B cell (primary cell): ENCODE data around the gene GZMM. TPM values are rescaled to one million over a fixed set of nuclear protein-coding genes. Genes with fewer than 3 reads are reported as not detected.
A peak's percentile ranks its signal among the peaks of the same experiment; 100 is the strongest.

Experiments used
- ATAC-seq: fragments of 200-7000 bp; cut with Tn5 transposase; one replicate; pipeline ENCODE4 v1.10.0; 2021; ENCODE audit warnings: low read depth, mild to moderate bottlenecking, moderate number of reproducible peaks, moderate library complexity
- CTCF ChIA-PET: fragments of 350-600 bp; sonication (Branson Sonifier 250); formaldehyde crosslinking; loops from one replicate; lab custom pipeline; 2021; ENCODE audit warnings: antibody characterized with exemption, inconsistent platforms; lab: Charles Lee
- POLR2A ChIA-PET: fragments of 350-600 bp; sonication (Branson Sonifier 250); formaldehyde crosslinking; loops from one replicate; lab custom pipeline; 2021; ENCODE audit warnings: antibody characterized with exemption; lab: Charles Lee
- DNase-seq: peaks from one replicate; pipeline ENCODE4 v3.0.0; 2013
- H2AFZ ChIP-seq: 2 replicates; pipeline ENCODE4 v1.6.1; 2012; ENCODE audit warnings: mild to moderate bottlenecking, low read depth, low read length; ENCODE audit not compliant: insufficient read depth, poor library complexity, severe bottlenecking
- H3K27ac ChIP-seq, 2 donors: 1 replicate in 1 of 2; 2 replicates in 1 of 2; pipeline ENCODE4 v1.5.1; 2012 to 2013; ENCODE audit warnings: low read length in 2 of 2, mild to moderate bottlenecking in 2 of 2, moderate library complexity in 1 of 2
- H3K27me3 ChIP-seq, 4 experiments: fragments of 200-600 bp in 1 of 4; sonication (generic) in 1 of 4; replicated peaks in 1 of 4; 1 replicate in 2 of 4; 2 replicates in 2 of 4; pipeline versions ENCODE4 v1.6.1 to v1.7.0; 2013 to 2016; ENCODE audit warnings: low read length in 3 of 4, mild to moderate bottlenecking in 2 of 4, mixed read lengths in 1 of 4, moderate library complexity in 1 of 4; ENCODE audit not compliant: insufficient read depth in 4 of 4, control insufficient read depth in 3 of 4; ENCODE audit errors: control extremely low read depth in 1 of 4
- H3K36me3 ChIP-seq, 2 experiments: replicated peaks in 1 of 2; 1 replicate in 1 of 2; 2 replicates in 1 of 2; pipeline versions ENCODE4 v1.6.1 to v1.7.1; 2013; ENCODE audit warnings: low read length in 1 of 2; ENCODE audit not compliant: insufficient read depth in 2 of 2, control insufficient read depth in 1 of 2; ENCODE audit errors: control extremely low read depth in 1 of 2, extremely low read depth in 1 of 2
- H3K4me1 ChIP-seq, 2 donors: fragments of 200-600 bp in 1 of 2; sonication (generic) in 1 of 2; 1 replicate in 1 of 2; 2 replicates in 1 of 2; pipeline versions ENCODE4 v1.5.1 to v1.6.1; 2013 to 2017; ENCODE audit warnings: low read length in 2 of 2; ENCODE audit not compliant: control insufficient read depth in 2 of 2, insufficient read depth in 2 of 2
- H3K4me2 ChIP-seq: replicated peaks from 2 replicates; pipeline ENCODE3; 2012; ENCODE audit warnings: mild to moderate bottlenecking, low read depth, low read length; ENCODE audit not compliant: poor library complexity, severe bottlenecking
- H3K4me3 ChIP-seq, 5 experiments: fragments of 200-600 bp in 1 of 5; sonication (generic) in 1 of 5; 1 replicate in 3 of 5; 2 replicates in 2 of 5; pipeline versions ENCODE4 v1.5.1 to v1.7.0; 2011 to 2016; ENCODE audit warnings: low read length in 4 of 5, mild to moderate bottlenecking in 4 of 5, low read depth in 2 of 5, control low read depth in 1 of 5, moderate library complexity in 1 of 5; ENCODE audit not compliant: insufficient read depth in 1 of 5; ENCODE audit errors: control extremely low read depth in 1 of 5, extremely low read depth in 1 of 5
- H3K79me2 ChIP-seq: fragments of 200-600 bp; sonication (generic); one replicate; pipeline ENCODE4 v1.6.0; 2016; ENCODE audit warnings: low read length; ENCODE audit not compliant: control insufficient read depth, insufficient read depth
- H3K9ac ChIP-seq: fragments of 200-600 bp; sonication (generic); 2 replicates; pipeline ENCODE4 v1.6.1; 2017; ENCODE audit warnings: mild to moderate bottlenecking, low read length, moderate library complexity
- H3K9me3 ChIP-seq, 3 donors: one replicate each; pipeline versions ENCODE4 v1.6.1 to v1.7.1; 2013; ENCODE audit warnings: low read length in 2 of 3; ENCODE audit not compliant: control insufficient read depth in 2 of 3, insufficient read depth in 1 of 3; ENCODE audit errors: control extremely low read depth in 1 of 3
- H4K20me1 ChIP-seq: 2 replicates; pipeline ENCODE4 v1.6.0; 2012; ENCODE audit warnings: mild to moderate bottlenecking, low read length; ENCODE audit not compliant: insufficient read depth, control insufficient read depth, poor library complexity, severe bottlenecking
- H3K27ac Mint-ChIP-seq: one replicate; pipeline ENCODE4 v1.8.0; 2021; ENCODE audit warnings: mixed read lengths
- H3K27me3 Mint-ChIP-seq: one replicate; pipeline ENCODE4 v1.8.0; 2021; ENCODE audit warnings: mixed read lengths
- H3K4me1 Mint-ChIP-seq: one replicate; pipeline ENCODE4 v1.8.0; 2021; ENCODE audit warnings: mixed read lengths
- H3K4me3 Mint-ChIP-seq: one replicate; pipeline ENCODE4 v1.8.0; 2021; ENCODE audit warnings: mixed read lengths
- H3K9me3 Mint-ChIP-seq: one replicate; pipeline ENCODE4 v1.8.0; 2022; ENCODE audit warnings: mixed read lengths; ENCODE audit not compliant: insufficient read depth
- EZH2 ChIP-seq: IDR thresholded peaks from 2 replicates; pipeline ENCODE4 v1.6.1; 2012; ENCODE audit warnings: borderline replicate concordance, low read depth, mild to moderate bottlenecking, moderate library complexity, low read length; ENCODE audit not compliant: insufficient read depth, poor library complexity, severe bottlenecking
- WGBS: methylation state at CpG from one replicate; pipeline ENCODE4 v1.1.5; 2013; ENCODE audit warnings: missing lambda C conversion rate; ENCODE audit not compliant: insufficient coverage; 5-methylcytosine and 5-hydroxymethylcytosine counted together
- intact Hi-C: fragments of 100-400 bp; cut with micrococcal nuclease; formaldehyde crosslinking; loops from one replicate; pipeline ENCODE4 v1.10.0; 2022
- polyA plus RNA-seq: library from polyadenylated mRNA; depleted of rRNA; stranded (reverse); fragments of >200 nt; gene quantifications from 2 replicates; pipeline ENCODE4 v1.2.3, GENCODE V29; 2012
- total RNA-seq, 2 donors: library from RNA; stranded (reverse); fragments of 120-200 nt in 1 of 2; gene quantifications; 1 replicate in 1 of 2; 2 replicates in 1 of 2; pipeline versions ENCODE4 v1.2.3 to v1.2.4, GENCODE V29; 2013 to 2022
- TF ChIP-seq, protein P1 (sequence below): fragments of 200-600 bp; IDR thresholded peaks from one replicate; pipeline ENCODE4 v1.8.0; 2022; ENCODE audit warnings: antibody characterized with exemption, mild to moderate bottlenecking

The GZMM gene
- total and polyA plus RNA-seq, 2 donors (not counting 1 experiment from before 2014, with no cell fraction given) = 2.1 TPM; not detected in 1

DNA sequence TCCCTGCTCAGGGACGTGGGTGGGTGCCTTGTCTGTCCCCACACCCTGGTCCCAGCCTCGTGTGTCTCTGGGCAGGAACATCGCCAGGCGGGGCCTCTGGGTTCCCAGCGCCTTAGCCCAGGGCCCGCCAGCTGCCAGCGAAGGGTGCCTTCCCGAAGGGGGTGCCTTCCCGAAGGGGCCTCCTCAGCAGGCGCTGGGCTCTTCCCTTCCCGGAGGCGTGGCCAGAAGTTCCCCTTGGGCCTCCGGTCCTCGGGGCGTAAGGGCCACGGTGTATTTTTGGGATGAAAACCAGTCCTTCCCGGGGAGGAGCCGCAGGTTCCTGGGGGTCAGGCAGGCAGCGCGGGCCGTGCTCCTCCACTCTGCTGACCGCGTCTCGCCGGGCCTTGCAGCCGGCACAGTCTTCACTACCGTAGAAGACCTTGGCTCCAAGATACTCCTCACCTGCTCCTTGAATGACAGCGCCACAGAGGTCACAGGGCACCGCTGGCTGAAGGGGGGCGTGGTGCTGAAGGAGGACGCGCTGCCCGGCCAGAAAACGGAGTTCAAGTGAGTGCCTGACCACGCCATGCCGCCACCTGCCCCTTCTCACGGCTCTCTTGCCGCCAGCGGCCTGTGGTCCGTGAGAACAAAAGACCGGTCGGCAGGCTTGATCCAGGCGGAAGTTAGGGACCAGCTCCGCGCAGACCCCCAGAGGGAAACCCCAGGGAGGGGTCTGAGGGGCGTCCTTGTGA is 35.4 kb downstream of the GZMM start:
- no peak overlapping the region for H3K27ac Mint-ChIP-seq
- H3K4me3 Mint-ChIP-seq = no peak overlapping the region
- Histone ChIP-seq H3K4me3 (no peak overlapping the region), H2AFZ (no peak overlapping the region), H3K36me3 (peaks cover 0 to 33% of the 10 kb centered on the region in 2 experiments), H3K9me3 (no peaks in the 10 kb centered on the region), H3K27ac (no peak overlapping the region), H3K79me2 (peaks cover 57% of the 10 kb centered on the region), H3K27me3 (no peaks in the 10 kb centered on the region), H3K4me1 (peaks cover 10 to 11% of the 10 kb centered on the region in 2 donors), H3K4me2 (no peak overlapping the region), H4K20me1 (peaks cover 87% of the 10 kb centered on the region), H3K9ac (no peak overlapping the region)
- peaks cover 17% of the 10 kb centered on the region for H3K4me1 Mint-ChIP-seq
- POLR2A ChIA-PET = no interaction called here
- peak; percentile 24 for DNase-seq
- CTCF ChIA-PET = no interaction called here
- WGBS = 97% methylated on average over 43 of the region's 46 CpGs
- intact Hi-C loops = no loop called here
- no peaks in the 10 kb centered on the region for H3K9me3 Mint-ChIP-seq
- ATAC-seq = no peak
- H3K27me3 Mint-ChIP-seq = no peaks in the 10 kb centered on the region
- TF ChIP-seq EZH2 = no peak
- TF ChIP-seq, protein P1, sequence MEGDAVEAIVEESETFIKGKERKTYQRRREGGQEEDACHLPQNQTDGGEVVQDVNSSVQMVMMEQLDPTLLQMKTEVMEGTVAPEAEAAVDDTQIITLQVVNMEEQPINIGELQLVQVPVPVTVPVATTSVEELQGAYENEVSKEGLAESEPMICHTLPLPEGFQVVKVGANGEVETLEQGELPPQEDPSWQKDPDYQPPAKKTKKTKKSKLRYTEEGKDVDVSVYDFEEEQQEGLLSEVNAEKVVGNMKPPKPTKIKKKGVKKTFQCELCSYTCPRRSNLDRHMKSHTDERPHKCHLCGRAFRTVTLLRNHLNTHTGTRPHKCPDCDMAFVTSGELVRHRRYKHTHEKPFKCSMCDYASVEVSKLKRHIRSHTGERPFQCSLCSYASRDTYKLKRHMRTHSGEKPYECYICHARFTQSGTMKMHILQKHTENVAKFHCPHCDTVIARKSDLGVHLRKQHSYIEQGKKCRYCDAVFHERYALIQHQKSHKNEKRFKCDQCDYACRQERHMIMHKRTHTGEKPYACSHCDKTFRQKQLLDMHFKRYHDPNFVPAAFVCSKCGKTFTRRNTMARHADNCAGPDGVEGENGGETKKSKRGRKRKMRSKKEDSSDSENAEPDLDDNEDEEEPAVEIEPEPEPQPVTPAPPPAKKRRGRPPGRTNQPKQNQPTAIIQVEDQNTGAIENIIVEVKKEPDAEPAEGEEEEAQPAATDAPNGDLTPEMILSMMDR = no peak

DNA sequence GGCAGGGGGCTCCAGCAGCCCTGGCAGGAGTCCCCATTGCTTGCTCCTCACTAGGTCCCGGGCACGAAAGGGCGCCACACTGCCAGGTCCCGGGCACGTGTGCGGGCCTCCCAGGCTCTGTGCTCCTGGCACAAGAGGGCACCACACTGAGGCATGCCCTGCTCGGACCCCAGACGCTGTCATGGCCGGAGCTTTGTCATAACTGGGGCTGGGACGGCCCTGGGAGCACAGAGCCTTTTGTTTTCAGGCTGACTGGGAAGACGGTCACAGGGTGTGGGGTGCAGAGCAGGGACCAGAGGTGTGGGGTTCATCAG is 35.9 kb downstream of the GZMM start:
- WGBS = 94% methylated on average over 11 of the region's 11 CpGs
- Histone ChIP-seq H3K4me2 (no peak overlapping the region), H3K36me3 (peaks cover 0 to 33% of the 10 kb centered on the region in 2 experiments), H2AFZ (no peak overlapping the region), H3K4me1 (peaks cover 5% of the 10 kb centered on the region in 2 donors), H3K79me2 (peaks cover 52% of the 10 kb centered on the region), H3K4me3 (no peak overlapping the region), H3K27me3 (peaks cover 0 to 3% (median 0%) of the 10 kb centered on the region in 4 experiments), H3K27ac (no peak overlapping the region), H3K9me3 (no peaks in the 10 kb centered on the region), H4K20me1 (peaks cover 85% of the 10 kb centered on the region), H3K9ac (no peak overlapping the region)
- no peak overlapping the region for H3K27ac Mint-ChIP-seq
- peaks cover 11% of the 10 kb centered on the region for H3K4me1 Mint-ChIP-seq
- intact Hi-C loops = no loop called here
- no peak overlapping the region for H3K4me3 Mint-ChIP-seq
- no peaks in the 10 kb centered on the region for H3K9me3 Mint-ChIP-seq
- DNase-seq = no peak
- ChIA-PET CTCF (no interaction called here), POLR2A (no interaction called here)
- ATAC-seq = no peak
- H3K27me3 Mint-ChIP-seq = no peaks in the 10 kb centered on the region
- TF ChIP-seq EZH2 = no peak
- TF ChIP-seq, protein P1 = no peak
